GM18511 (cell line): Measurements from ENCODE around the gene DDHD1.

Experiments
- ATAC-seq: cut with Tn5 transposase; IDR thresholded peaks from one replicate; pipeline ENCODE4 v1.9.1; 2021; ENCODE audit warnings: mild to moderate bottlenecking, moderate library complexity; ENCODE audit not compliant: unreplicated experiment

Gene DDHD1

GRCh38 chr14:53035336-53036210 is 117.5 kb downstream of the DDHD1 start:
- no peak for ATAC-seq

- ATAC-seq: no peak
Observed at GRCh38 chr14:53034688-53035230, 118.4 kb downstream of the DDHD1 start.

- no peak for ATAC-seq
Observed at GRCh38 chr14:53034036-53034435, 119.1 kb downstream of the DDHD1 start.

GRCh38 chr14:53032838-53033390 is 120.2 kb downstream of the DDHD1 start:
- no peak for ATAC-seq

- no peak for ATAC-seq
Observed at GRCh38 chr14:53032161-53032803, 120.8 kb downstream of the DDHD1 start.

GRCh38 chr14:53027562-53027961 is 125.6 kb downstream of the DDHD1 start:
- no peak for ATAC-seq

- no peak for ATAC-seq
Observed at GRCh38 chr14:53027041-53027440, 126.1 kb downstream of the DDHD1 start.

- no peak for ATAC-seq
Observed at GRCh38 chr14:53023325-53023724, 129.8 kb downstream of the DDHD1 start.

- no peak for ATAC-seq
Observed at GRCh38 chr14:53022593-53022992, 130.5 kb downstream of the DDHD1 start.

- no peak for ATAC-seq
Observed at GRCh38 chr14:53020193-53020932, 132.8 kb downstream of the DDHD1 start.

GRCh38 chr14:53019406-53019805 is 133.7 kb downstream of the DDHD1 start:
- no peak for ATAC-seq

GRCh38 chr14:53017837-53018236 is 135.3 kb downstream of the DDHD1 start:
- ATAC-seq: no peak

GRCh38 chr14:53016919-53017318 is 136.2 kb downstream of the DDHD1 start:
- no peak for ATAC-seq

- no peak for ATAC-seq
Observed at GRCh38 chr14:53016491-53016890, 136.6 kb downstream of the DDHD1 start.

- ATAC-seq: no peak
Observed at GRCh38 chr14:53011053-53011462, 142.1 kb downstream of the DDHD1 start.

- no peak for ATAC-seq
Observed at GRCh38 chr14:53010193-53011040, 142.7 kb downstream of the DDHD1 start.

GRCh38 chr14:53006931-53007562 is 146.1 kb downstream of the DDHD1 start:
- no peak for ATAC-seq

GRCh38 chr14:53004976-53005375 is 148.1 kb downstream of the DDHD1 start:
- ATAC-seq: no peak

- no peak for ATAC-seq
Observed at GRCh38 chr14:53003776-53004175, 149.3 kb downstream of the DDHD1 start.

- no peak for ATAC-seq
Observed at GRCh38 chr14:53002576-53002975, 150.5 kb downstream of the DDHD1 start.
